Measurements from ENCODE around the gene TAMALIN.

DNA sequence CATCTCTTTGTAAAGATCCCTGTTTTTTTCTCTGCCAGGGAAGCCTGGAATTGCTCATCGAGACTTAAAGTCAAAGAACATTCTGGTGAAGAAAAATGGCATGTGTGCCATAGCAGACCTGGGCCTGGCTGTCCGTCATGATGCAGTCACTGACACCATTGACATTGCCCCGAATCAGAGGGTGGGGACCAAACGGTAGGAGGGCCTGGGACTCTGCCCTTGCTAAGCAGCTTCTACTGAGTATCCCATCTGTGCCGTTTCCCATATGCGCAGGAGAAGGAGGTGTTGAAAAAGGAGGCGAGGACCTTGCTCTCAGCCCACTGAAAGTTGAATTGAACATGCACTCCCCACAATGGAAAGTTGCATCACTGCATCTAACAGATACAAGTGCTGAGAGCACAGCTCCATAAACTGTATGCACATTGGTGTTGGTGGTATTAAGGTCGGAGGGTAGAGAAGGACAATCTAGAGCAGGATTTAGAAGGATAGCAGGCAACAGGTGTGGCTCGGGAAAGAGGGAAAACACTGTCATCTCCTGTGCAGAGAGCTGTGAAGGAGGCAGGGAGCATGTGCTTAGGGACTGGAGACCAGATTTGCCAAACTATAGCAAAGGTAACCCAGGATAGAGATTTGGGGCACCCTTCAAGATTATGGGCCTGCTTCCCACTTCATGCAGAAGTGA is 21.5 kb upstream of the TAMALIN start:
- TF ChIP-seq, protein P1, sequence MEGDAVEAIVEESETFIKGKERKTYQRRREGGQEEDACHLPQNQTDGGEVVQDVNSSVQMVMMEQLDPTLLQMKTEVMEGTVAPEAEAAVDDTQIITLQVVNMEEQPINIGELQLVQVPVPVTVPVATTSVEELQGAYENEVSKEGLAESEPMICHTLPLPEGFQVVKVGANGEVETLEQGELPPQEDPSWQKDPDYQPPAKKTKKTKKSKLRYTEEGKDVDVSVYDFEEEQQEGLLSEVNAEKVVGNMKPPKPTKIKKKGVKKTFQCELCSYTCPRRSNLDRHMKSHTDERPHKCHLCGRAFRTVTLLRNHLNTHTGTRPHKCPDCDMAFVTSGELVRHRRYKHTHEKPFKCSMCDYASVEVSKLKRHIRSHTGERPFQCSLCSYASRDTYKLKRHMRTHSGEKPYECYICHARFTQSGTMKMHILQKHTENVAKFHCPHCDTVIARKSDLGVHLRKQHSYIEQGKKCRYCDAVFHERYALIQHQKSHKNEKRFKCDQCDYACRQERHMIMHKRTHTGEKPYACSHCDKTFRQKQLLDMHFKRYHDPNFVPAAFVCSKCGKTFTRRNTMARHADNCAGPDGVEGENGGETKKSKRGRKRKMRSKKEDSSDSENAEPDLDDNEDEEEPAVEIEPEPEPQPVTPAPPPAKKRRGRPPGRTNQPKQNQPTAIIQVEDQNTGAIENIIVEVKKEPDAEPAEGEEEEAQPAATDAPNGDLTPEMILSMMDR (IDR thresholded peaks at IDR 0.05; ENCODE audit: poor library complexity), result no peak
- TF ChIP-seq EZH2 (IDR thresholded peaks at IDR 0.05; ENCODE audit: borderline replicate concordance), result no peak
